Calu3 (cell line): ENCODE measurements around the gene STIP1. TPM values are rescaled to one million over a fixed set of nuclear protein-coding genes. Genes with fewer than 3 reads are reported as not detected.

Source experiments
- Bru-seq: library from RNA; stranded (reverse); fragments of 400-500 nt; gene quantifications from one replicate; lab custom pipeline; 2021; lab: Mats Ljungman, UMichigan
- BruChase-seq, 2 experiments: library from RNA; stranded (reverse); fragments of 400-500 nt; gene quantifications; one replicate each; lab custom pipeline; 2021; lab: Mats Ljungman, UMichigan
- BruUV-seq: library from RNA; stranded (reverse); fragments of 400-500 nt; replicated peaks from 2 replicates; lab custom pipeline; 2021; lab: Mats Ljungman, UMichigan
- CTCF ChIA-PET: fragments of 300-600 bp; sonication (Branson Sonifier 250); formaldehyde crosslinking; loops from one replicate; lab custom pipeline; 2022; ENCODE audit warnings: antibody characterized with exemption; lab: Charles Lee
- DNase-seq: peaks from one replicate; pipeline ENCODE4 v3.0.0; 2022
- H3K27ac Mint-ChIP-seq: one replicate; pipeline ENCODE4 v1.8.0; 2022; ENCODE audit warnings: mixed read lengths; ENCODE audit not compliant: unreplicated experiment
- H3K27me3 Mint-ChIP-seq: one replicate; pipeline ENCODE4 v1.8.0; 2022; ENCODE audit warnings: mixed read lengths; ENCODE audit not compliant: unreplicated experiment
- H3K36me3 Mint-ChIP-seq: one replicate; pipeline ENCODE4 v1.8.0; 2022; ENCODE audit warnings: mild to moderate bottlenecking, moderate library complexity, mixed read lengths; ENCODE audit not compliant: insufficient read depth, unreplicated experiment
- H3K4me1 Mint-ChIP-seq: one replicate; pipeline ENCODE4 v1.8.0; 2022; ENCODE audit warnings: mild to moderate bottlenecking, low read depth, mixed read lengths; ENCODE audit not compliant: unreplicated experiment
- H3K4me3 Mint-ChIP-seq: one replicate; pipeline ENCODE4 v1.8.0; 2022; ENCODE audit warnings: mild to moderate bottlenecking, low read depth, moderate library complexity, mixed read lengths; ENCODE audit not compliant: unreplicated experiment
- H3K9me3 Mint-ChIP-seq: one replicate; pipeline ENCODE4 v1.8.0; 2022; ENCODE audit warnings: low read depth, mixed read lengths; ENCODE audit not compliant: unreplicated experiment
- intact Hi-C: fragments of 100-400 bp; cut with micrococcal nuclease; formaldehyde crosslinking; loops from one replicate; pipeline ENCODE4 v1.10.0; 2022; ENCODE audit not compliant: unreplicated experiment
- long read RNA-seq: library from polyadenylated mRNA; stranded (forward); transcript quantifications from one replicate; pipeline ENCODE4 v2.0.0, GENCODE V29; 2022
- total RNA-seq: library from RNA; stranded (reverse); gene quantifications from 2 replicates; pipeline ENCODE4 v1.2.3, GENCODE V29; 2022
- TF ChIP-seq, protein P1 (sequence below): fragments of 200-600 bp; IDR thresholded peaks from one replicate; pipeline ENCODE4 v1.8.0; 2022; ENCODE audit warnings: antibody characterized with exemption; ENCODE audit not compliant: unreplicated experiment

The STIP1 gene
- total RNA-seq (344 and 391 TPM in 2 replicates), Bru-seq, nascent RNA (percentile 90 among the genes with signal in this experiment), BruChase-seq, experiment 1, labeled RNA remaining after a 6-hour chase (percentile 98 among the genes with signal in this experiment), BruChase-seq, experiment 2, labeled RNA remaining after a 2-hour chase (percentile 97 among the genes with signal in this experiment)
- long read RNA-seq, transcript STIP1-201 (14 exons, 2,196 nt) = major isoform, 600 of 811 reads
- long read RNA-seq, partial matches to known transcripts = 31 of 811 reads
- long read RNA-seq, other reads (novel, unspliced or antisense) = 177 of 811 reads

DNA sequence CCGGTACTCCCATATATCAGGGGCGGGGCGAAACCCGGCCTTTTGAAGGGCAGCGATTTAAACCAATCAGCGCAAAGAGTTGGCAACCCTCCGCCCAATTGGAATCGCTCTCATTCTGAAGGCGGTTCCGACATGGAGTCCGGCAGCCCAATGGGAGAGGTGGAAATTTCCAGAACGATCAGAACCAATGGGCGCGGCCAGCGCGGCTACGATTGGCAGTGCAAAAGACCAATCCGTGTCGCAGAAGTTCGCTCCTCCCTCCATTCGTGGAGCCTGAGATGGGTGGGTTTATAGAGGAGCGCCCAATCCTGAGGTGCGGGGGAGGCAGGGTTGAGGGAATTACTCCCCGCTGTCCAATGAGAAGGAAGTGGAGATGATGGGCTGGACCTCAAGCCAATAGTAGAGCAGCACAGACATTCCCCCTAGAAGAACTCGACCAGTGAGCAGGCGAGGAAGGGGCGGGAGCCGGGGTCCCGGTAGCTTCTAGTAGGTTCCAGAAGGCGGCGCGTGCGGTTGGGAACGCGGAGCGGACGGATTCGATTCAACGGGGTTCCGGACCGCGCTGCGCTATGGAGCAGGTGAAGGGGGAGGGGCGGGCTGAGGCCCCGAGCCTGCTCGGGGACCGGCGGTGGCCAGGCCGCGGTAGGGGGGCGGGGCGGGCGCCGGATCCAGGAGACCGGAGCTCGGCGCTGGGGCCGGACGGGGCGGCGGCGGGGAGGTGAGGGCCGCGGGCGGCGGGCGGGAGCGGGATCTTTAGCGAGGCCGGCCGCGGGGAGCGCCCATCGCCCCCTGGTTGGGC, at the start of gene STIP1:
STIP1 (plus strand) TSS at position 479 of the 799 bp plus-strand sequence; CDS start at position 570, 91 bp downstream.
- Mint-ChIP-seq H3K4me3 (no peak within 1 kb of the TSS), H3K27me3 (no peaks in the 10 kb centered on the region), H3K27ac (no peak within 1 kb of the TSS), H3K36me3 (peaks cover 31% of the 10 kb centered on the region), H3K4me1 (peaks cover 28% of the 10 kb centered on the region), H3K9me3 (no peaks in the 10 kb centered on the region)
- intact Hi-C loops = loop anchor here (2.0 kb wide), 1 partner anchor 51 kb away; no protein-coding TSS in a partner anchor
- DNase-seq = peak; percentile 97
- TF ChIP-seq, protein P1, sequence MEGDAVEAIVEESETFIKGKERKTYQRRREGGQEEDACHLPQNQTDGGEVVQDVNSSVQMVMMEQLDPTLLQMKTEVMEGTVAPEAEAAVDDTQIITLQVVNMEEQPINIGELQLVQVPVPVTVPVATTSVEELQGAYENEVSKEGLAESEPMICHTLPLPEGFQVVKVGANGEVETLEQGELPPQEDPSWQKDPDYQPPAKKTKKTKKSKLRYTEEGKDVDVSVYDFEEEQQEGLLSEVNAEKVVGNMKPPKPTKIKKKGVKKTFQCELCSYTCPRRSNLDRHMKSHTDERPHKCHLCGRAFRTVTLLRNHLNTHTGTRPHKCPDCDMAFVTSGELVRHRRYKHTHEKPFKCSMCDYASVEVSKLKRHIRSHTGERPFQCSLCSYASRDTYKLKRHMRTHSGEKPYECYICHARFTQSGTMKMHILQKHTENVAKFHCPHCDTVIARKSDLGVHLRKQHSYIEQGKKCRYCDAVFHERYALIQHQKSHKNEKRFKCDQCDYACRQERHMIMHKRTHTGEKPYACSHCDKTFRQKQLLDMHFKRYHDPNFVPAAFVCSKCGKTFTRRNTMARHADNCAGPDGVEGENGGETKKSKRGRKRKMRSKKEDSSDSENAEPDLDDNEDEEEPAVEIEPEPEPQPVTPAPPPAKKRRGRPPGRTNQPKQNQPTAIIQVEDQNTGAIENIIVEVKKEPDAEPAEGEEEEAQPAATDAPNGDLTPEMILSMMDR = no peak
- CTCF ChIA-PET = interaction anchor here (0.5 to 1.4 kb wide), 10 partner anchors 19 to 1330 kb away, joined by 3 to 12 read pairs (median 4); partner anchors contain the start of genes PRDX5 and TRMT112
- no TSS peak for BruUV-seq

DNA sequence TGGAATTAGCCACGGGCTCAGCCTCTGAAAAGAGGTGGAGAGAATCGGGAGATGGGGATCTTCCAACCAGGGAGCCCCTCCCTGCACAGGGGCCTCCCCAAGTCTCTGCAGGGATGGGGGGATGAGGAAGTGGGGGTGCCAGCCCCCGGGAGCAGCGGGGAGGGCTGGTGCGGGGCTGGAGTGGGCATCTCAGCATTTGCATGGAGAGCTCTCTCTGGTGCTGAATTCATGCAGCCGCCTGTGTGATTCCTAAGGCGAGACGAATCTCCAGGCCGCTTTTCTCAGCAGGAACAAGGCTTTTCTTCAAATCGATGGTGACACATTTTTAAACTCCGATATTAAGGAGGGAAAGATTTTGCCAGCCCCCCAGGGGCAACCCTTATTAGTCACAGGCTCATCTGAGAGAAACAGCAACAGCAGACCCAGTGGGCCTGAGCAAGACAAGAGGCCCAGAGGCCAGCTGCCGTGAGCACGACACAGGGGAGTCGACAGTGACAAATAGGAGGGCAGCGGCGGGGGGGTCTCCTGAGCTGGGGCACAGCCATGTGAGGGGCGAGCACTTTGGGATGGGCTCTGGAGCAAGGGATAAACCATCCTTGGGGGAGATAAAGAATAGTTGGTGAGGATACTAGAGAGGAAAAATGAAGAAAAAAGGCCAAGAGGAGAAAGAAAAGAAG, 49.1 kb upstream of the STIP1 start:
- intact Hi-C loops = no loop called here
- CTCF ChIA-PET = no interaction called here
- no peak overlapping the region for H3K4me3 Mint-ChIP-seq
- BruUV-seq = no TSS peak
- no peaks in the 10 kb centered on the region for H3K27me3 Mint-ChIP-seq
- no peak for DNase-seq
- H3K4me1 Mint-ChIP-seq = no peaks in the 10 kb centered on the region
- TF ChIP-seq, protein P1 = no peak
- H3K36me3 Mint-ChIP-seq = no peaks in the 10 kb centered on the region
- no peaks in the 10 kb centered on the region for H3K9me3 Mint-ChIP-seq
- no peak overlapping the region for H3K27ac Mint-ChIP-seq

DNA sequence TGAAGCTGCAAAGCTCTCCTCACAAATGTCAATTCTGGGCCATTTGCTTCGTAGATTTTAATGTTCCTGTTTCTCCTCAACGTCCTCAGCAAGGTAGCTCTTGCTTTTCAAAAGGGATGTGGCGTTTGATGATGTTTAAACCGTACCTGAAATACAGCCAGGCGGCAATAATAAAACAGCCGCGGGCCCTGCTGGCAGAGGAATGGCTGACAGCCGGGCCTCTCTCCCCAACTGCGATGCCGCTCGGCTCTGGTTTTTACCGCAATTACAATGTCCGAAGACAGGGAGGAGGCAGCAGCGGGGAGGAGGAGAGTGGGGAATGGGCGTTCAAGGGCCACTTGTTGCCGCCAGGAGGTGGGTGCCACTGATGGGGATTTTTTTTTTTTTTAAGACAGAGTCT, 47.6 kb upstream of the STIP1 start:
- TF ChIP-seq, protein P1 = no peak
- no TSS peak for BruUV-seq
- H3K27me3 Mint-ChIP-seq = no peaks in the 10 kb centered on the region
- H3K27ac Mint-ChIP-seq = no peak overlapping the region
- CTCF ChIA-PET = no interaction called here
- H3K4me3 Mint-ChIP-seq = no peak overlapping the region
- no peaks in the 10 kb centered on the region for H3K4me1 Mint-ChIP-seq
- no peak for DNase-seq
- H3K36me3 Mint-ChIP-seq = no peaks in the 10 kb centered on the region
- intact Hi-C loops = no loop called here
- H3K9me3 Mint-ChIP-seq = no peaks in the 10 kb centered on the region

DNA sequence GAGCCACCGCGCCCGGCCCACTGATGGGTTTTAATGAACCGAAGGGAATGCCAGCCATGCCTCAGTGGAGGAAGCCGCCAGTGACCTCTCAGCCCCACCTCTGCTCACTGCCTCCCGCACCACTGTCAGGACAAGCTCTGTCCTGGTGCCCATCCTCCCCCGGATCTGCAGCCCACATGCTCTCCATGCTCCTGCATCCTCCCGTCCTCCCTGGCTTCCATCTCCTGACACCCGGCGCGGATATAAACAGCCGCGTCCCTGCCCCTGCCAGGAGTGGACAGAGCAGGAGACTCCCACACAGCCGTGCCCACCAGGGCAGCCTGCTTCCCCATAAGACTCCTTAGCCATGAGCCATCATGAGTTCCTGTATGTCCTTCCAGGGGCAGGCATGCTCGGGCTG, 46.9 kb upstream of the STIP1 start:
- Mint-ChIP-seq H3K36me3 (no peaks in the 10 kb centered on the region), H3K27ac (no peak overlapping the region), H3K4me3 (no peak overlapping the region), H3K27me3 (no peaks in the 10 kb centered on the region), H3K9me3 (no peaks in the 10 kb centered on the region), H3K4me1 (no peaks in the 10 kb centered on the region)
- intact Hi-C loops = no loop called here
- CTCF ChIA-PET = no interaction called here
- TF ChIP-seq, protein P1 = no peak
- no TSS peak for BruUV-seq
- no peak for DNase-seq
